Natural killer cell (primary cell): Measurements from ENCODE around the gene NT5DC4. TPM values are rescaled to one million over a fixed set of nuclear protein-coding genes. Genes with fewer than 3 reads are reported as not detected.

Experiments used
- ATAC-seq, 3 donors: fragments of 150-1000 bp in 2 of 3; fragments of 200-7000 bp in 1 of 3; cut with Tn5 transposase; 1 replicate in 1 of 3; 2 replicates in 2 of 3; pipeline ENCODE4 v1.10.0; 2021; ENCODE audit warnings: mild to moderate bottlenecking in 2 of 3, moderate library complexity in 2 of 3
- DNase-seq, 2 donors: peaks; one replicate each; pipeline versions ENCODE4 v3.0.0 to v3.0.0-alpha.2; 2013 to 2021; ENCODE audit warnings: mixed read lengths in 1 of 2
- H3K27ac ChIP-seq: one replicate; pipeline ENCODE4 v1.5.1; 2013; ENCODE audit warnings: mild to moderate bottlenecking, low read length
- H3K27me3 ChIP-seq: one replicate; pipeline ENCODE4 v1.6.1; 2013; ENCODE audit warnings: low read length; ENCODE audit not compliant: control insufficient read depth, insufficient read depth
- H3K36me3 ChIP-seq: one replicate; pipeline ENCODE4 v1.6.1; 2013; ENCODE audit warnings: low read length; ENCODE audit not compliant: control insufficient read depth, insufficient read depth
- H3K4me1 ChIP-seq: one replicate; pipeline ENCODE4 v1.6.1; 2013; ENCODE audit warnings: low read length; ENCODE audit not compliant: control insufficient read depth, insufficient read depth
- H3K4me3 ChIP-seq: one replicate; pipeline ENCODE4 v1.5.1; 2013; ENCODE audit warnings: low read length
- H3K9me3 ChIP-seq: one replicate; pipeline ENCODE4 v1.6.1; 2013; ENCODE audit warnings: low read length; ENCODE audit not compliant: control insufficient read depth, insufficient read depth
- H3K27ac Mint-ChIP-seq, 2 donors: one replicate each; pipeline ENCODE4 v1.8.0; 2022; ENCODE audit warnings: mild to moderate bottlenecking in 2 of 2, mixed read lengths in 2 of 2, moderate library complexity in 1 of 2
- H3K27me3 Mint-ChIP-seq, 2 donors: one replicate each; pipeline ENCODE4 v1.8.0; 2022; ENCODE audit warnings: low read depth in 2 of 2, mixed read lengths in 2 of 2
- H3K36me3 Mint-ChIP-seq: one replicate; pipeline ENCODE4 v1.8.0; 2022; ENCODE audit warnings: mixed read lengths
- H3K4me1 Mint-ChIP-seq, 2 donors: one replicate each; pipeline ENCODE4 v1.8.0; 2022; ENCODE audit warnings: mixed read lengths in 2 of 2
- H3K4me3 Mint-ChIP-seq: one replicate; pipeline ENCODE4 v1.8.0; 2022; ENCODE audit warnings: mild to moderate bottlenecking, moderate library complexity, mixed read lengths
- H3K9me3 Mint-ChIP-seq, 2 donors: one replicate each; pipeline ENCODE4 v1.8.0; 2022; ENCODE audit warnings: mixed read lengths in 2 of 2
- WGBS: methylation state at CpG from one replicate; pipeline ENCODE4 v1.1.7; 2013; ENCODE audit warnings: missing lambda C conversion rate; ENCODE audit not compliant: insufficient coverage; 5-methylcytosine and 5-hydroxymethylcytosine counted together
- intact Hi-C: fragments of 100-400 bp; cut with micrococcal nuclease; formaldehyde crosslinking; loops from one replicate; pipeline ENCODE4 v1.14.2; 2022
- total RNA-seq, 4 donors: library from RNA; stranded (reverse); fragments of 120-200 nt in 1 of 4; gene quantifications; one replicate each; pipeline versions ENCODE4 v1.2.3 to v1.2.4, GENCODE V29; 2013 to 2022
- TF ChIP-seq, protein P1 (sequence below): fragments of 200-600 bp; IDR thresholded peaks from one replicate; pipeline ENCODE4 v1.8.0; 2022; ENCODE audit warnings: antibody characterized with exemption

The NT5DC4 gene
- total RNA-seq, 3 donors from 2014 or later (not counting 1 experiment from before 2014, with no cell fraction given): 0.45 to 2.0 TPM; not detected in 1

DNA sequence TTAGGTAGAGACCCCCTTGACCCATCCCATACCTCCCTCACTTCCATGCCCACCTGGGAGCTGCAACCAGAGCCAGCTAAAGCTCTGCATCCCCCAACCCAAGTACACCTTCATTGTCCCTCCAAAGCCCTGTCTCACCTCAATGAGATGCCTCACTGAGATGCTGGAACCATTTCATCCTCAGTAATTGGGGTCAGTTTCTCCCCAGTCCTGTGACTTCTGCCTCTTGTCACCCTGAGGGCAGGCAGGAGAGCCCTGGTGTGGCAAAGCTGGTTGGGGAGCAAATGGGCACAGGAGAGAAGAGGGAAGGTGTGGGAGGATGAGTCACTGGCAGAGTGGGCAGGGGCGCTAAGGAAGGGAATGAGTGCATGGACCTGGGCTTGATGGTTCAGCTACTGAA lies 27.9 kb upstream of the NT5DC4 start:
- Mint-ChIP-seq H3K27me3 (no peaks in the 10 kb centered on the region), H3K36me3 (no peaks in the 10 kb centered on the region), H3K4me3 (peak overlapping the region; percentile 35), H3K27ac (peak overlapping the region; percentile 71 to 89), H3K4me1 (peaks cover 37% of the 10 kb centered on the region in 2 donors), H3K9me3 (no peaks in the 10 kb centered on the region)
- no peaks in the 10 kb centered on the region for H3K27me3 ChIP-seq
- ATAC-seq: no peak
- no peaks in the 10 kb centered on the region for H3K9me3 ChIP-seq
- no peak overlapping the region for H3K27ac ChIP-seq
- no peak for DNase-seq
- WGBS: 89% methylated on average over 1 of the region's 1 CpG
- intact Hi-C loops: loop anchor here (5.0 kb wide), 1 partner anchor 46 kb away; the partner anchor contains the start of gene SLC20A1
- H3K4me1 ChIP-seq: peaks cover 27% of the 10 kb centered on the region
- TF ChIP-seq, protein P1, sequence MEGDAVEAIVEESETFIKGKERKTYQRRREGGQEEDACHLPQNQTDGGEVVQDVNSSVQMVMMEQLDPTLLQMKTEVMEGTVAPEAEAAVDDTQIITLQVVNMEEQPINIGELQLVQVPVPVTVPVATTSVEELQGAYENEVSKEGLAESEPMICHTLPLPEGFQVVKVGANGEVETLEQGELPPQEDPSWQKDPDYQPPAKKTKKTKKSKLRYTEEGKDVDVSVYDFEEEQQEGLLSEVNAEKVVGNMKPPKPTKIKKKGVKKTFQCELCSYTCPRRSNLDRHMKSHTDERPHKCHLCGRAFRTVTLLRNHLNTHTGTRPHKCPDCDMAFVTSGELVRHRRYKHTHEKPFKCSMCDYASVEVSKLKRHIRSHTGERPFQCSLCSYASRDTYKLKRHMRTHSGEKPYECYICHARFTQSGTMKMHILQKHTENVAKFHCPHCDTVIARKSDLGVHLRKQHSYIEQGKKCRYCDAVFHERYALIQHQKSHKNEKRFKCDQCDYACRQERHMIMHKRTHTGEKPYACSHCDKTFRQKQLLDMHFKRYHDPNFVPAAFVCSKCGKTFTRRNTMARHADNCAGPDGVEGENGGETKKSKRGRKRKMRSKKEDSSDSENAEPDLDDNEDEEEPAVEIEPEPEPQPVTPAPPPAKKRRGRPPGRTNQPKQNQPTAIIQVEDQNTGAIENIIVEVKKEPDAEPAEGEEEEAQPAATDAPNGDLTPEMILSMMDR: no peak
- H3K4me3 ChIP-seq: no peak overlapping the region
- H3K36me3 ChIP-seq: no peaks in the 10 kb centered on the region

DNA sequence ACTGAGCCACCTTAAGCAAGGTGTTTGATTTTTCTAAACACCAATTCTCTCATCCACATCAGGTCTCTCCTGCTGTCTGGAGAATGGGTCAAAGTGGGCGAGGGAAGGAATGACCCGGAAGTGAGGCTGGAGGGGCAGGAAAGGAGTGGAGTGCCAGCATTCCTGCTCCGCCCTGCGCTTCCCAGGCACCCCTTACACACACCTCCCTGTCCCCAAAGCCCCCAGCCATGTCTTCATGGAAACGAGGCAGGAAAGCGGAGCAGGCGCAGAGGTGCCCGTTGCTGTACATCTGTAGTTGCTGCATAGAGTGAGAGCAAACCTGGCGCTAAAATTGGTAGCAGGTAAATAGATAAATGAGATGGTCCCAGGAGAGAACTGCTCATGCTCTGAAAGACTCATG lies 27.2 kb upstream of the NT5DC4 start:
- Mint-ChIP-seq H3K4me3 (no peak overlapping the region), H3K4me1 (peaks cover 33 to 35% of the 10 kb centered on the region in 2 donors), H3K27me3 (no peaks in the 10 kb centered on the region), H3K9me3 (no peaks in the 10 kb centered on the region), H3K27ac (peak overlapping the region in 1 of 2 donors; percentile 89), H3K36me3 (no peaks in the 10 kb centered on the region)
- DNase-seq: no peak
- no peak overlapping the region for H3K27ac ChIP-seq
- 97% methylated on average over 6 of the region's 9 CpGs for WGBS
- TF ChIP-seq, protein P1: no peak
- intact Hi-C loops: loop anchor here (5.0 kb wide), 1 partner anchor 46 kb away; the partner anchor contains the start of gene SLC20A1
- no peak for ATAC-seq
- H3K4me1 ChIP-seq: peaks cover 27% of the 10 kb centered on the region
- no peaks in the 10 kb centered on the region for H3K36me3 ChIP-seq
- no peaks in the 10 kb centered on the region for H3K9me3 ChIP-seq
- H3K4me3 ChIP-seq: no peak overlapping the region
- H3K27me3 ChIP-seq: no peaks in the 10 kb centered on the region

DNA sequence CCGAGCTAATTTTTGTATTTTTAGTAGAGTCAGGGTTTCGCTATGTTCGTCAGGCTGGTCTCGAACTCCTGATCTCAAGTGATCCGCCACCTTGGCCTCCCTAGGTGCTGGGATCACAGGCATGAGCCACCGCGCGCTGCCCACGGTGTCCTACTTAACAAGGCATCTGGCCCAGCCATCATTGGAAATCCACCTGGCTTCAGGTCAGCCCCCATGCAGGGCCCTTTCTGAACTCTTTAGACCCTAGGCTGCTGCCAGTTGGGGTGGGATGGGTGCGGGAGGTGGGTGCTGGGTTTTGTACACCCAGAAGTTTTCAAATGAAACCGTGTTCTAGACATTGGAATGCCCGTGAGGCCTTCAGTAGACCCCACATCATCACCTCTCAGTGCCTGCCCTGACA lies 26.6 kb upstream of the NT5DC4 start:
- no peaks in the 10 kb centered on the region for H3K36me3 Mint-ChIP-seq
- H3K27ac Mint-ChIP-seq: no peak overlapping the region
- intact Hi-C loops: loop anchor here (5.0 kb wide), 1 partner anchor 47 kb away; the partner anchor contains the start of gene SLC20A1
- H3K27me3 Mint-ChIP-seq: no peaks in the 10 kb centered on the region
- Histone ChIP-seq H3K27ac (no peak overlapping the region), H3K9me3 (no peaks in the 10 kb centered on the region), H3K36me3 (no peaks in the 10 kb centered on the region), H3K27me3 (no peaks in the 10 kb centered on the region), H3K4me3 (no peak overlapping the region), H3K4me1 (peaks cover 27% of the 10 kb centered on the region)
- DNase-seq (no peak), ATAC-seq (no peak)
- no peaks in the 10 kb centered on the region for H3K9me3 Mint-ChIP-seq
- TF ChIP-seq, protein P1: no peak
- no peak overlapping the region for H3K4me3 Mint-ChIP-seq
- peaks cover 30 to 33% of the 10 kb centered on the region in 2 donors for H3K4me1 Mint-ChIP-seq
- WGBS: 96% methylated on average over 11 of the region's 12 CpGs
